Liver (tissue), 9 donors: ENCODE results near the gene LDLRAD4. TPM values are rescaled to one million over a fixed set of nuclear protein-coding genes. Genes with fewer than 3 reads are reported as not detected.

Experiments used
- DNase-seq: peaks from one replicate; pipeline ENCODE4 v3.0.0-alpha.2; 2017; ENCODE audit warnings: low spot score
- H3K27ac ChIP-seq, 2 donors: one replicate each; pipeline ENCODE4 v1.7.0; 2013; ENCODE audit warnings: inconsistent platforms in 2 of 2, low read length in 2 of 2, control low read depth in 1 of 2, low read depth in 1 of 2, mild to moderate bottlenecking in 1 of 2
- H3K27me3 ChIP-seq, 4 donors: one replicate each; pipeline versions ENCODE4 v1.6.1 to v1.7.0; 2013; ENCODE audit warnings: low read length in 3 of 4, inconsistent platforms in 1 of 4, mild to moderate bottlenecking in 1 of 4, moderate library complexity in 1 of 4; ENCODE audit not compliant: control insufficient read depth in 4 of 4, insufficient read depth in 4 of 4
- H3K36me3 ChIP-seq, 4 donors: one replicate each; pipeline versions ENCODE4 v1.6.1 to v1.7.0; 2013; ENCODE audit warnings: low read length in 3 of 4, mild to moderate bottlenecking in 3 of 4, low read depth in 1 of 4, moderate library complexity in 1 of 4; ENCODE audit not compliant: control insufficient read depth in 4 of 4, insufficient read depth in 3 of 4
- H3K4me1 ChIP-seq, 4 donors: one replicate each; pipeline versions ENCODE4 v1.6.1 to v1.7.0; 2013; ENCODE audit warnings: low read length in 3 of 4, mild to moderate bottlenecking in 3 of 4, moderate library complexity in 1 of 4; ENCODE audit not compliant: control insufficient read depth in 4 of 4, insufficient read depth in 4 of 4
- H3K4me3 ChIP-seq, 3 donors: one replicate each; pipeline versions ENCODE4 v1.6.1 to v1.7.0; 2013; ENCODE audit warnings: low read length in 3 of 3, control low read depth in 1 of 3, low read depth in 1 of 3, mild to moderate bottlenecking in 1 of 3
- H3K9ac ChIP-seq, 2 donors: one replicate each; pipeline ENCODE4 v1.7.0; 2013; ENCODE audit warnings: low read length in 2 of 2, mild to moderate bottlenecking in 2 of 2, moderate library complexity in 2 of 2, control low read depth in 1 of 2, low read depth in 1 of 2
- H3K9me3 ChIP-seq, 4 donors: one replicate each; pipeline versions ENCODE4 v1.6.1 to v1.7.0; 2013; ENCODE audit warnings: low read length in 3 of 4; ENCODE audit not compliant: control insufficient read depth in 4 of 4
- ATF3 ChIP-seq: IDR thresholded peaks from 2 replicates; pipeline ENCODE4 v1.6.1; 2016; ENCODE audit warnings: antibody characterized with exemption
- CTCF ChIP-seq: fragments of 150-350 bp; IDR thresholded peaks from 2 replicates; pipeline ENCODE4 v1.5.1; 2017; ENCODE audit warnings: improper control_type of control experiment, low read depth, low read length; ENCODE audit not compliant: missing input control
- EGR1 ChIP-seq, 2 donors: IDR thresholded peaks; 2 replicates each; pipeline ENCODE4 v1.6.1; 2016 to 2018; ENCODE audit warnings: antibody characterized with exemption in 2 of 2, low read depth in 2 of 2
- FOXA1 ChIP-seq: IDR thresholded peaks from 2 replicates; pipeline ENCODE4 v1.6.1; 2016; ENCODE audit warnings: antibody characterized with exemption
- GABPA ChIP-seq, 2 donors: IDR thresholded peaks in 1 of 2; conservative IDR thresholded peaks in 1 of 2; 2 replicates each; pipeline ENCODE4 v1.6.1; 2016; ENCODE audit warnings: antibody characterized with exemption in 2 of 2, mild to moderate bottlenecking in 1 of 2, moderate library complexity in 1 of 2
- HNF4A ChIP-seq, 2 donors: conservative IDR thresholded peaks; 2 replicates each; pipeline ENCODE4 v1.6.1; 2016; ENCODE audit warnings: antibody characterized with exemption in 2 of 2, mild to moderate bottlenecking in 2 of 2
- HNF4G ChIP-seq: IDR thresholded peaks from 2 replicates; pipeline ENCODE4 v1.6.1; 2016; ENCODE audit warnings: antibody characterized with exemption
- JUND ChIP-seq, 2 donors: IDR thresholded peaks; 2 replicates each; pipeline ENCODE4 v1.6.1; 2016; ENCODE audit warnings: antibody characterized with exemption in 2 of 2
- MAX ChIP-seq: IDR thresholded peaks from 2 replicates; pipeline ENCODE4 v1.6.1; 2016; ENCODE audit warnings: antibody characterized with exemption
- NR2F2 ChIP-seq: IDR thresholded peaks from 2 replicates; pipeline ENCODE4 v1.6.1; 2016; ENCODE audit warnings: antibody characterized with exemption
- REST ChIP-seq: IDR thresholded peaks from 2 replicates; pipeline ENCODE4 v1.6.1; 2016; ENCODE audit warnings: antibody characterized with exemption, mild to moderate bottlenecking
- RXRA ChIP-seq, 2 donors: IDR thresholded peaks; 2 replicates each; pipeline ENCODE4 v1.6.1; 2017 to 2018; ENCODE audit warnings: antibody characterized with exemption in 2 of 2, mild to moderate bottlenecking in 1 of 2
- SP1 ChIP-seq: IDR thresholded peaks from 2 replicates; pipeline ENCODE4 v1.6.1; 2018; ENCODE audit warnings: antibody characterized with exemption, mild to moderate bottlenecking
- TAF1 ChIP-seq: conservative IDR thresholded peaks from 2 replicates; pipeline ENCODE4 v1.6.1; 2016; ENCODE audit warnings: antibody characterized with exemption, mild to moderate bottlenecking
- YY1 ChIP-seq: IDR thresholded peaks from 2 replicates; pipeline ENCODE4 v1.6.1; 2016; ENCODE audit warnings: antibody characterized with exemption, mild to moderate bottlenecking
- WGBS: extraction: QIAGEN DNeasy Blood & Tissue Kit; methylation state at CpG from one replicate; pipeline ENCODE4 v1.1.7; 2013; 5-methylcytosine and 5-hydroxymethylcytosine counted together
- polyA plus RNA-seq, 2 donors: library from polyadenylated mRNA; stranded (reverse) in 1 of 2; unstranded in 1 of 2; fragments of 200-250 nt in 1 of 2; fragments of >200 nt in 1 of 2; fragmentation: Nextera tagmentation in 1 of 2; extraction: Ambion mirVana in 1 of 2; gene quantifications; one replicate each; pipeline versions ENCODE4 v1.2.1 to v1.2.3, GENCODE V29; 2013 to 2015
- total RNA-seq, 2 donors: library from RNA; depleted of rRNA; stranded (reverse); fragments of >200 nt; gene quantifications; one replicate each; pipeline ENCODE4 v1.2.3, GENCODE V29; 2014
- TF ChIP-seq, protein P1 (sequence below): IDR thresholded peaks from 2 replicates; pipeline ENCODE4 v1.6.1; 2016; ENCODE audit warnings: antibody characterized with exemption
- donor health status: healthy.
- donor health status: healthy.
- donor health status: healthy.
- donor health status: healthy.
- donor health status: healthy.

Gene LDLRAD4
- total and polyA plus RNA-seq, 4 donors: 4.8 to 41.7 (median 12.7) TPM

DNA sequence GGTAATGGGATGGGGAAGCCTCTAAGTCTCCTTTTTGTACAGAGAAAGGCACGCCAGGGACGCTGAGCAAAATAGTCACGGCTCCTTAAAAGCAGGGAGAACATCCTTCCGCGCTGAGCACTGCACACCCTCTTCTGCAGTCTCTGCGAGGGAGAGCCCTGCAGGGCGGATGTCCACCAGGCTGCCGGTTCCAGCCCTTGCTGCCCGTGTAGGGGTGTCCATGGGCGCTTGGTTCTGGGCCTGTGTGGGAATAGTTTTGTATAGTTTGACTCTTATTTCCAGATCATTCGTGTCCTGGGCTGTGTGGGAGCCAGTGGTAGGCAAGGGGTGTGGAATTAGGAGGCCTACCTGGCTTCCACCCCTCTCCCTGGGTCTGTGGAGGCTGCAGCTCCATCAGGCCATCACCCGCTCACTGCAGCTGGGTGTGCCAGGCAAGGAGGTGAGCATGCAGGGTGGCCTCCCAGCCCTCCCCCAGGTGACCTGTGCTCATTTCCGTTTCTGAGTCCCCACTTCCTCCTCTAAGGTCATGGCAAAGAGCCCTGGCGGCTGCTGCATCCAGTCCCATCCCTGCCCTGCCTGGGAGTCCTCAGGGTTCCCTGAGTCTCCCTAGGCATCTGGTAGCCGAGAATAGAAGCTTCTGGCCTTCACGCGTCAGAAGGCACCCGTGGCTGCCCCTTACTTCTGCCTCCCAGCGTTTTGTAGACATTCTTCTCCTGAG is 202.6 kb downstream of the LDLRAD4 start:
- TF ChIP-seq FOXA1 (no peak), SP1 (no peak), TAF1 (no peak), CTCF (no peak), YY1 (no peak), HNF4A (conservative IDR thresholded peaks at IDR 0.05) (no peak), REST (no peak), ATF3 (no peak), MAX (no peak), NR2F2 (no peak), GABPA (IDR thresholded peaks at IDR 0.05 in 1 of 2, conservative IDR thresholded peaks at IDR 0.05 in 1 of 2) (no peak)
- TF ChIP-seq, protein P1, sequence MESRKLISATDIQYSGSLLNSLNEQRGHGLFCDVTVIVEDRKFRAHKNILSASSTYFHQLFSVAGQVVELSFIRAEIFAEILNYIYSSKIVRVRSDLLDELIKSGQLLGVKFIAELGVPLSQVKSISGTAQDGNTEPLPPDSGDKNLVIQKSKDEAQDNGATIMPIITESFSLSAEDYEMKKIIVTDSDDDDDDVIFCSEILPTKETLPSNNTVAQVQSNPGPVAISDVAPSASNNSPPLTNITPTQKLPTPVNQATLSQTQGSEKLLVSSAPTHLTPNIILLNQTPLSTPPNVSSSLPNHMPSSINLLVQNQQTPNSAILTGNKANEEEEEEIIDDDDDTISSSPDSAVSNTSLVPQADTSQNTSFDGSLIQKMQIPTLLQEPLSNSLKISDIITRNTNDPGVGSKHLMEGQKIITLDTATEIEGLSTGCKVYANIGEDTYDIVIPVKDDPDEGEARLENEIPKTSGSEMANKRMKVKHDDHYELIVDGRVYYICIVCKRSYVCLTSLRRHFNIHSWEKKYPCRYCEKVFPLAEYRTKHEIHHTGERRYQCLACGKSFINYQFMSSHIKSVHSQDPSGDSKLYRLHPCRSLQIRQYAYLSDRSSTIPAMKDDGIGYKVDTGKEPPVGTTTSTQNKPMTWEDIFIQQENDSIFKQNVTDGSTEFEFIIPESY: no peak
- Histone ChIP-seq H3K27ac (no peak overlapping the region), H3K4me3 (no peak overlapping the region), H3K9ac (no peak overlapping the region), H3K9me3 (no peaks in the 10 kb centered on the region), H3K36me3 (no peaks in the 10 kb centered on the region), H3K4me1 (peaks cover 0 to 30% (median 19%) of the 10 kb centered on the region in 4 donors), H3K27me3 (no peaks in the 10 kb centered on the region)
- WGBS: 91% methylated on average over 19 of the region's 19 CpGs
- no peak for DNase-seq

- H3K27ac ChIP-seq: no peak overlapping the region
- no peak for DNase-seq
- WGBS: 98% methylated on average over 5 of the region's 5 CpGs
- peaks cover 0 to 28% (median 12%) of the 10 kb centered on the region in 4 donors for H3K4me1 ChIP-seq
- H3K27me3 ChIP-seq: no peaks in the 10 kb centered on the region
- H3K36me3 ChIP-seq: no peaks in the 10 kb centered on the region
- no peaks in the 10 kb centered on the region for H3K9me3 ChIP-seq
- H3K9ac ChIP-seq: no peak overlapping the region
- no peak overlapping the region for H3K4me3 ChIP-seq
- TF ChIP-seq JUND (IDR thresholded peaks at IDR 0.05) (no peak), ATF3 (no peak), MAX (no peak), NR2F2 (no peak), GABPA (IDR thresholded peaks at IDR 0.05 in 1 of 2, conservative IDR thresholded peaks at IDR 0.05 in 1 of 2) (no peak), FOXA1 (no peak), SP1 (no peak), RXRA (IDR thresholded peaks at IDR 0.05) (no peak), HNF4G (no peak), EGR1 (IDR thresholded peaks at IDR 0.05; ENCODE audit: low read depth in 2 of 2) (no peak)
- TF ChIP-seq, protein P1: no peak
Measured at GRCh38 chr18:13422541-13423147, 204.1 kb downstream of the LDLRAD4 start.
